GM19455 (cell line): Measurements from ENCODE around the gene LIN7B.

Experiments
- ATAC-seq: cut with Tn5 transposase; IDR thresholded peaks from one replicate; pipeline ENCODE4 v1.9.1; 2021; ENCODE audit not compliant: unreplicated experiment

LIN7B gene

GRCh38 chr19:49160450-49161189, 46.5 kb downstream of the LIN7B start:
- no peak for ATAC-seq

GRCh38 chr19:49161987-49162386, 47.8 kb downstream of the LIN7B start:
- no peak for ATAC-seq

- no peak for ATAC-seq
These were observed 51.1 kb downstream of the LIN7B start for GRCh38 chr19:49165111-49165750.

- ATAC-seq: no peak
These were observed 51.7 kb downstream of the LIN7B start for GRCh38 chr19:49165865-49166301.

- ATAC-seq: no peak
These were observed 53.8 kb downstream of the LIN7B start for GRCh38 chr19:49167857-49168409.
